A673 (cell line): ENCODE results near the gene NR6A1. TPM values are rescaled to one million over a fixed set of nuclear protein-coding genes. Genes with fewer than 3 reads are reported as not detected.

ENCODE experiments used
- BruUV-seq: library from RNA; stranded (reverse); fragments of 400-500 nt; replicated peaks from 2 replicates; lab custom pipeline; 2021; lab: Mats Ljungman, UMichigan
- CTCF ChIA-PET: fragments of 300-600 bp; sonication (Branson Sonifier 250); formaldehyde crosslinking; loops from one replicate; lab custom pipeline; 2022; ENCODE audit warnings: antibody characterized with exemption; lab: Charles Lee
- POLR2A ChIA-PET: fragments of 300-600 bp; sonication (Branson Sonifier 250); formaldehyde crosslinking; loops from one replicate; lab custom pipeline; 2022; ENCODE audit warnings: antibody characterized with exemption; ENCODE audit not compliant: low non-redundant PET; lab: Charles Lee
- DNase-seq: peaks from one replicate; pipeline ENCODE4 v3.0.0-alpha.2; 2015; ENCODE audit warnings: low spot score
- H3K27ac ChIP-seq: fragments of 200-600 bp; sonication (generic); 2 replicates; pipeline ENCODE4 v1.5.1; 2016; ENCODE audit warnings: mixed run types, low read depth, mild to moderate bottlenecking, mixed read lengths, antibody characterized with exemption, low read length; ENCODE audit not compliant: poor library complexity, severe bottlenecking
- H3K27me3 ChIP-seq: fragments of 200-600 bp; sonication (generic); replicated peaks from 2 replicates; pipeline ENCODE4 v1.6.1; 2017; ENCODE audit warnings: mixed run types, low read depth, mild to moderate bottlenecking, mixed read lengths, antibody characterized with exemption, low read length; ENCODE audit not compliant: insufficient read depth, poor library complexity
- H3K36me3 ChIP-seq: fragments of 200-600 bp; sonication (generic); 2 replicates; pipeline ENCODE4 v1.6.1; 2016; ENCODE audit warnings: mixed run types, mild to moderate bottlenecking, mixed read lengths, antibody characterized with exemption, low read length; ENCODE audit not compliant: insufficient read depth, poor library complexity, severe bottlenecking
- H3K4me1 ChIP-seq: fragments of 200-600 bp; sonication (generic); 2 replicates; pipeline ENCODE4 v1.6.1; 2017; ENCODE audit warnings: mixed run types, mild to moderate bottlenecking, mixed read lengths, antibody characterized with exemption, low read length; ENCODE audit not compliant: insufficient read depth, poor library complexity, severe bottlenecking
- H3K4me3 ChIP-seq: fragments of 200-600 bp; sonication (generic); 2 replicates; pipeline ENCODE4 v1.5.1; 2016; ENCODE audit warnings: low read depth, mixed run types, mild to moderate bottlenecking, mixed read lengths, low read length; ENCODE audit not compliant: poor library complexity, severe bottlenecking
- H3K9me3 ChIP-seq: fragments of 200-600 bp; sonication (generic); 2 replicates; pipeline ENCODE4 v1.6.1; 2016; ENCODE audit warnings: mixed run types, low read depth, mild to moderate bottlenecking, mixed read lengths, antibody characterized with exemption, low read length; ENCODE audit not compliant: poor library complexity, severe bottlenecking
- EZH2 ChIP-seq: fragments of 200-600 bp; sonication (generic); IDR thresholded peaks from 2 replicates; pipeline ENCODE4 v1.6.1; 2017; ENCODE audit warnings: borderline replicate concordance, low read depth, mild to moderate bottlenecking, mixed read lengths, antibody characterized with exemption, low read length; ENCODE audit not compliant: poor library complexity, severe bottlenecking
- intact Hi-C: fragments of 100-400 bp; cut with micrococcal nuclease; formaldehyde crosslinking; loops from one replicate; pipeline ENCODE4 v1.10.0; 2022; ENCODE audit not compliant: unreplicated experiment
- total RNA-seq: library from RNA; stranded (reverse); gene quantifications from 2 replicates; pipeline ENCODE4 v1.2.3, GENCODE V29; 2021
- TF ChIP-seq, protein P1 (sequence below): fragments of 300-800, 200-600 bp; sonication (generic); conservative IDR thresholded peaks from 2 replicates; pipeline ENCODE4 v1.5.1; 2017; ENCODE audit warnings: low read depth, mild to moderate bottlenecking, antibody characterized with exemption, low read length, moderate library complexity, mixed read lengths

NR6A1 gene
- total RNA-seq, 1 experiment from 2014 or later = 5.3 TPM

DNA sequence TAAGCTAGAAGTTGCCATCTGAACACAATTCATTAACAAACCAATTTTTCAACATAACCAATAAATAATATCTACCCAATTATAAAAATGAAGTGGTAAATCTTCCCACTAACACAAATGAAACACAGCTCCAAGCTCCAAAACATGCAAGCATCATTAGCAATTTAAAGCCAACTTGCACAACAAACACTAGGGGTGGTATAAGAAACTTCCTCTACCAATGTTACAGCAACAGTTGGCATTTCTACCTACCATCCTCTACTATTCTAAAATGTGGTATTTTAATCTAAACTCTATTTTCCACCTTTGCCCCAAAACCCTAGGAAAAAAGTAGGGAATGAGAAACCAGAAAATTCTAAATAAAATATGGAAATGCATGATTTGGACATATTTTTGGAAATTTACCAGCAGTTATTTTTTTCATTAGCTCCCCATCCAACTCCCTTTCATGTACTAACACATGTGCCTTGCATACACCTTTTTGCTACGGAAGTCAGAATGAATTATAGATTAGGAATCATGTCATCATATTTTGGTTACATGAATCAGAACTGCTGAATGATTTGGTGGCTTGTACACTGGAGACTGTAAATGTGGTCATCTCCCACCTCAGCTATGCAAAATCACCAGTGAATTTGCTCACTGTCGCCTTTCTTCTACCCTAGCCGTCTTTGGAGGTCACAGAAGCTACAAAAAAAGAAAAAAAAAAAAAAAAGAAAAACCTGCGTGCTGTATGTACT, 4.1 kb downstream of the NR6A1 start:
- Histone ChIP-seq H3K4me1 (peaks cover 52% of the 10 kb centered on the region), H3K27me3 (no peaks in the 10 kb centered on the region), H3K9me3 (no peaks in the 10 kb centered on the region), H3K4me3 (no peak overlapping the region), H3K27ac (no peak overlapping the region), H3K36me3 (no peaks in the 10 kb centered on the region)
- ChIA-PET POLR2A (no interaction called here), CTCF (interaction anchor here (1.4 kb wide), 1 partner anchor 150 kb away, joined by 4 read pairs; no protein-coding TSS in a partner anchor)
- BruUV-seq = no TSS peak
- intact Hi-C loops = loop anchor here (5.0 to 10.0 kb wide), 2 partner anchors 150 to 352 kb away; partner anchors contain the start of gene PSMB7
- TF ChIP-seq, protein P1, sequence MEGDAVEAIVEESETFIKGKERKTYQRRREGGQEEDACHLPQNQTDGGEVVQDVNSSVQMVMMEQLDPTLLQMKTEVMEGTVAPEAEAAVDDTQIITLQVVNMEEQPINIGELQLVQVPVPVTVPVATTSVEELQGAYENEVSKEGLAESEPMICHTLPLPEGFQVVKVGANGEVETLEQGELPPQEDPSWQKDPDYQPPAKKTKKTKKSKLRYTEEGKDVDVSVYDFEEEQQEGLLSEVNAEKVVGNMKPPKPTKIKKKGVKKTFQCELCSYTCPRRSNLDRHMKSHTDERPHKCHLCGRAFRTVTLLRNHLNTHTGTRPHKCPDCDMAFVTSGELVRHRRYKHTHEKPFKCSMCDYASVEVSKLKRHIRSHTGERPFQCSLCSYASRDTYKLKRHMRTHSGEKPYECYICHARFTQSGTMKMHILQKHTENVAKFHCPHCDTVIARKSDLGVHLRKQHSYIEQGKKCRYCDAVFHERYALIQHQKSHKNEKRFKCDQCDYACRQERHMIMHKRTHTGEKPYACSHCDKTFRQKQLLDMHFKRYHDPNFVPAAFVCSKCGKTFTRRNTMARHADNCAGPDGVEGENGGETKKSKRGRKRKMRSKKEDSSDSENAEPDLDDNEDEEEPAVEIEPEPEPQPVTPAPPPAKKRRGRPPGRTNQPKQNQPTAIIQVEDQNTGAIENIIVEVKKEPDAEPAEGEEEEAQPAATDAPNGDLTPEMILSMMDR = peak; percentile 41
- no peak for TF ChIP-seq EZH2
- DNase-seq = peak; percentile 35

DNA sequence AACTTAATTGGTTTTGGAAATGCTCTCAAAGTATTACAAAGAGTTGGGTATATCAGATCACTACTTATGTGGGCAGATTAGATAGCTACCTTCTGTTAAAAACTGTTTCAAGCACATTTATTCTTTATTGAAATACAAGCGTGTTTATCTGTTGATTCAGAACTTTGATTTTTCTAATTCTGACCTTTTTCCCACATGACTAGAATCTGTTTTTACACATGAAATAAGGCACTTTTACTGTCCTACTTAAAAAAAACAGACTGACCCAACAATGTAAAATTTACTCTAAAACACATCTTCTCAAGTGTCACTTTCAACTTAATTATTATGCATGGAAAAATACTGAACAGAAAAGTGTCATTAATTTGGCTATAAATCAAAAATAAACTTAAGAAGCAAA, 4.8 kb downstream of the NR6A1 start:
- CTCF ChIA-PET = interaction anchor here (0.6 to 1.5 kb wide), 3 partner anchors 24 to 149 kb away, joined by 3 to 4 read pairs (median 4); no protein-coding TSS in a partner anchor
- intact Hi-C loops = loop anchor here (5.0 to 10.0 kb wide), 2 partner anchors 149 to 352 kb away; partner anchors contain the start of gene PSMB7
- BruUV-seq = no TSS peak

DNA sequence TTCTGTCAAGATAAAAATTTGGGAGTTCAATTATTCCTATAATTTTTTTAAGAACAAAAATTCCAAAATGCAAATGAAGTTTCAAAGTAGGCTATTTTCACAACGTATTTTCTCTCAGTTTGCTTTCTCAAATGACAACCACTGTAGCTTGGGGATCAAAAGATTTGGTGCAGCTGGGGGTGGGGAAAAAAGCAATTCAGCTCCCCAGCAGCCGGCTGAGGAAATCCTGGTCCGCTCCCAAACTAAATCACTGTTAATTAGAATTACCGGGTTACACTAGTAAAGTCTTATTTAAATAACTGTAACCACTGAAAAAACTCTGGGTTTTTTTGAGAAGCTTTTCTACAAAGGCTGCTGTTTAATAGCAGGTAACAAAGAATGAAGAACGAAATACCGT, 5.7 kb downstream of the NR6A1 start:
- intact Hi-C loops = loop anchor here (5.0 to 10.0 kb wide), 2 partner anchors 148 to 351 kb away; partner anchors contain the start of gene PSMB7
- BruUV-seq = no TSS peak
- Histone ChIP-seq H3K36me3 (no peaks in the 10 kb centered on the region), H3K27me3 (no peaks in the 10 kb centered on the region), H3K4me1 (peaks cover 57% of the 10 kb centered on the region), H3K27ac (no peak overlapping the region), H3K4me3 (no peak overlapping the region), H3K9me3 (no peaks in the 10 kb centered on the region)
- TF ChIP-seq, protein P1 = no peak
- no peak for TF ChIP-seq EZH2
- POLR2A ChIA-PET = no interaction called here
- DNase-seq = no peak
- CTCF ChIA-PET = interaction anchor here (1.1 to 1.6 kb wide), 3 partner anchors 54 to 214 kb away, joined by 4 to 5 read pairs (median 5); partner anchors contain the start of gene WDR38

More for the DNA sequence above, 4.8 kb downstream of the NR6A1 start:
- Histone ChIP-seq H3K27ac (no peak overlapping the region), H3K9me3 (no peaks in the 10 kb centered on the region), H3K27me3 (no peaks in the 10 kb centered on the region), H3K4me3 (no peak overlapping the region), H3K4me1 (peaks cover 48% of the 10 kb centered on the region), H3K36me3 (no peaks in the 10 kb centered on the region)
- TF ChIP-seq EZH2 = no peak
- TF ChIP-seq, protein P1 = no peak
- POLR2A ChIA-PET = no interaction called here
- no peak for DNase-seq
